Activated naive CD8-positive, alpha-beta T cell treated with anti-CD3 and anti-CD28 coated beads, Interleukin-2, amount 50 U/mL, for 16 hours (primary cell): ENCODE data around the gene RFT1.

Experiments used
- DNase-seq: peaks from one replicate; pipeline ENCODE4 v3.0.0-alpha.2; 2020; ENCODE audit warnings: low read depth, low spot score

The RFT1 gene

GRCh38 chr3:53092216-53092615 lies 38.0 kb downstream of the RFT1 start:
- no peak for DNase-seq

DNA sequence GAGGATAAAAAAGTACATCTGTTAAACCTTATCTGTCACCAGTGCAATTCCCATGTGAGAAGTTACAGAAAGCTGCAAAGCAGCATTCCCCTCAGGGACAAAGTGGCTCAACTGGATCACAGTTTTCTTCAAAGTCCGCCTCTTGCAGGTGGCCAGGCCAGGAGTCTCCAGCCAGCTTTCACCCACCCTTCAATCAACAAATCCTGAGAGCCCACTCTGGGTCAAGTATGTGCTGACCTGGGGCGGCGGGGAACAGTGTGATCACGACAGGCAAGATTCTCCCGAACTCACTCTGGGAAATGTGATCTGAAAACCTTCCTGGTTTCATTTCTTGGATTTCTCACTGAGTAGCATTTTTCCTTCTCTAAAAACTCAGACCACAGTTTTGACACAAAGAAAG lies 39.2 kb downstream of the RFT1 start:
- no peak for DNase-seq

- DNase-seq: no peak
These were observed 40.7 kb downstream of the RFT1 start for GRCh38 chr3:53089511-53089910.

DNA sequence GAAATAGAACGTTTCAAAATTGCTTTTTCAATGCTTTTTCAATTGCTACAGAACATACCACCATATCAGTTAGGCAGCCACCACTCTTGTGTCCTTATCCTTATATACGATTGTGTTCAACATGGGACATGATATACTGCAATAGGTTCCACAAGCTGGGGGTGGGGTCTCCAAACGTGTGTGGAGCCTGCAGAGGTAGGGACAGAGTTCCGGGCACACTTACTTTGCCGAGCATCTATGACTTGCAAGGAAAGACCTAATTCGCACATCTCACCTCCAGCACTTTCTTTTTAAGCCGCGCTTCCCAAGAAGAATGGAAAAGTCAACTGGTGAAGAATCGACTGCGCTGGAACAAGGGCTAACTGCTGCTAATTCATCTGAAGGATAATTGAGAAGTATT lies 44.8 kb downstream of the RFT1 start:
- no peak for DNase-seq

DNA sequence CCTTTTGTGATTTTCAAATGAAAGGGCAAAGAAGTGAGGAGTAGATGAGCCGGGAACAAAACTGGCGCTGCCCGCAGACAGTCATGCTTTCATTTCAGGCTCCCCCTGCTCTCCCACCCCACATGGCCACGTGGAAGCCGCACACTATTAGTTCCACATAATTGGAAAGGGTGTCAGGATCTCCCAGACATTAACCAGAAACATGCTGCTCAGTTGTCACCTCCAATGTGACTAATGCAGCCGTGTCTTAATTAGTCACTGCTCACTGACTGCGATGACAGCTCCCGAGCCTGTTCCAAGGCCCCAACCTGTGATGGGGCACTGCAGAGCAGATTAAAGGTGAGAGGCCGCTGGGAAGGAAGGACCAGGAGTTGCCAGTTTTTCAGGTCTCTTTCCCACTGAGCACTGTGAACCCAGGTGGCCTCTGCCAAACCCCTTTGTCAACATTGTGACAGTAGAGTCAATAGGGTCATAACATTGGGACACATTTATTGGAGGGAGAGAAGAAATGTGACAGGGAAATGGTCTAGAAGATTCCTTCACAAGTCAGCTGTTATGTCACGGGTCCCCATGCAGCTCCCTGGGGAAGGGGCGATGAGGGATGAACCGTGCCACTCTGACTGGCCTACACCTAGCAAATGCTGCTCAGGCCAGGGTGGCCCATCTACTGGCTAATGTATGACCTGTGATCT lies 45.8 kb downstream of the RFT1 start:
- no peak for DNase-seq

DNA sequence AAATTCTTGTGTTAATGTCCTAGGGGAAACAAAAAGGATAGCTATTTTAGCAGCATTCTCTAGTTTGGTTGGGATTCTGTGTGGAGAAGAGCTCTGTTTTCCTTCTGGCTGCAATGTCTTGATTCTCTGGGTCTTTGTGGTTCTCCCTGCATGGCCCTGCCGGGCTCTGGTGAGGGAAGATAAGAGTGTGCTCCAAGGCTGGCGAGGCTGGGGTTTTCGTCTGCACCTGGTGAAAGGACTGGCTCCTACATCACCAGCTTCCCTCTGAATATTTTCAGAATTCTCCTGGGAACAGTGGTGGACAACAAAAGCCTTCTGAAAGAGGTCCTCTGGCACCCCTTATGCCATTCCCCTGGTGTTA lies 46.3 kb downstream of the RFT1 start:
- no peak for DNase-seq

GRCh38 chr3:53083521-53083920 lies 46.7 kb downstream of the RFT1 start:
- DNase-seq: no peak

GRCh38 chr3:53082736-53083135 lies 47.5 kb downstream of the RFT1 start:
- no peak for DNase-seq

DNA sequence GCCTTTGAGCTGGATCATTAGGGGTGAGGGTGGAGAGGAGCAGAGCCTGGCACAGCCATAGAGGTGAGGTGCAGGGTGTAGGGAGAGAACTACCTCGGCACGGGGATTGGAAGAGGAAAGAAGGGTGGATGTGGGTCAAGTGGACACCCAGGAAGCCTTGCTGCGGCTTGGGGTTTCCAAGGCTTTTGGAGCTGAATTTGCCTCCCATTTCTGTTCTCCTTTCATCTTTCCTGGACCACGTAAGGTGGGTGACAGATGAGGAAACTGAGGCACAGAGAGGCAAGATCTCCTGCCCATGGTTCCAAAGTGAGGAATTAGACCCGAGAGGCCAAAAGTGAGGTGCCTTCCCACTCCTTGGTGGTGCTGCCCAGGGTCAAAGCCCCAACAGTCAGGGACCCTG lies 48.9 kb downstream of the RFT1 start:
- no peak for DNase-seq

GRCh38 chr3:53080612-53081205 lies 49.5 kb downstream of the RFT1 start:
- DNase-seq: no peak

DNA sequence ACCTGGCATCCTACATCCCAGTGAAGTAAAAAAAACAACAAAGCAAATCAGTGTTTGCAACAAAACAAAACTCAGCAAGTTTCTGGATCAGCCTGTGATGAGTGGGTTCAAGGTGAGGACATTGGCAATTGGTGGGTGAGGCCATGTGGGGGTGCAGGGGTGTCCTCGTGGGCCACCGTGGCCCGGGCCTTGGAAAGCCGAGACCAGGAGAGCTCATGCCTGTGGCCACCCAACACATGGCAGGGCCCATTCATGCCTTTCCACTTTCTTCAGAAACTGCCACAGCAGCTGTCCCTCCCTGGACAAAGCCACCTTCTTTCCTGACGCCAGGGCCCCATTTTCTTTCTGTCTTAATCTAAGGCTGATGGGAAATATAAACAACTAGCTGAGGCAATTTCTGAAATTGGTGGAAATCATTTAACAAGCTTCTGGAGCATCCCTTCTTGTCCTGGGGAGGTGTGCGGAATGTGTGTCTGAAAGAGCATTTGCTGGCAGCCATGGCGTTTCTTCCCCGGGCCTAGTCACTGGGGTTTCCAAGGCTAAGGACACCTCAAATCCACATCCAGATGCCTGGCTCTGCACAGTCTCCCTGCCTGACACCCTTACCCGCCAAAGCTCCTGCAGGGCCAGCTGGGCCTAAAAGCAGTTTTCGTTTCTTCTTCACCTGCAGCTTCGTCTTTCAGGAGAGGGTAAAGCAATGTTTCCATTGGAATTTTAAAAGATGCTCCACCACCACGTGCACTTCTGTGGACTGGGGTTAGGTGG lies 50.3 kb downstream of the RFT1 start:
- DNase-seq: no peak

- no peak for DNase-seq
These were observed 51.1 kb downstream of the RFT1 start for GRCh38 chr3:53079147-53079546.

DNA sequence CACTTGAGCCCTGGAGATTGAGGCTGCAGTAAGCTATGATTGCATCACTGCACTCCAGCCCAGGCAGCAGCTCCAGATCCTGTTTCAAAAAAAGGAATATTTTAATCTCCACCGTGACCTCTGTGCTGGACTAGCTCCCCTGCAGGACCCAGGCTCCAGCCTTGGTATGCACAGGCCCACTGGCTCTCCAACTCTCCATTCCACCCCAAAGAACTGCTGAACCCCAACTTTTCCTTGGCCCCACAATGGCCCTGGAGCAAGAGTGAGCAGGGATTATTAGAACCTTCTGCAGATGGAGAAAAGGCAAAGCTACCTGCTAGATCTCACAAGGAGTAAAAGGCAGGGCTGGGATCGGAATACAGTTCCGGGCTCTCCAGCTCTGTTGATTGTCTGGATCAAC lies 51.6 kb downstream of the RFT1 start:
- DNase-seq: no peak

GRCh38 chr3:53077476-53078220 lies 52.6 kb downstream of the RFT1 start:
- no peak for DNase-seq

GRCh38 chr3:53075743-53076140 lies 54.5 kb downstream of the RFT1 start:
- no peak for DNase-seq

- no peak for DNase-seq
These were observed 55.2 kb downstream of the RFT1 start for GRCh38 chr3:53074761-53075742.

DNA sequence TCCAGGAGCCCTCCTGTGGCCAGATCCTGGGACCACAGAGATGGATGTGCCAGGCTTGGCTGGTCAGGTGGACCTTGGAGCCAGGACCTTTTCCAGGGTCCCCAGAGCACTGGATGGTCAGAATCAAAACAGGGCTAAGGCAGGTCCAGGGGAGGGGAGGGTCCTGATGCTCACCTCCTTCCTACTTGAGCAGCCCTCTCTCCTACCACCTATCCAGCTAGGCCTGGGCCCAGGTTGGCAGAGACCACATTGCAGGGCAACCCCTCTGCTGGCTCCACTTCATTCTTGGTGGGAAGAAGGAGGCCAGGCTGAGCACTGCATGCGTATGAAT lies 55.9 kb downstream of the RFT1 start:
- no peak for DNase-seq

DNA sequence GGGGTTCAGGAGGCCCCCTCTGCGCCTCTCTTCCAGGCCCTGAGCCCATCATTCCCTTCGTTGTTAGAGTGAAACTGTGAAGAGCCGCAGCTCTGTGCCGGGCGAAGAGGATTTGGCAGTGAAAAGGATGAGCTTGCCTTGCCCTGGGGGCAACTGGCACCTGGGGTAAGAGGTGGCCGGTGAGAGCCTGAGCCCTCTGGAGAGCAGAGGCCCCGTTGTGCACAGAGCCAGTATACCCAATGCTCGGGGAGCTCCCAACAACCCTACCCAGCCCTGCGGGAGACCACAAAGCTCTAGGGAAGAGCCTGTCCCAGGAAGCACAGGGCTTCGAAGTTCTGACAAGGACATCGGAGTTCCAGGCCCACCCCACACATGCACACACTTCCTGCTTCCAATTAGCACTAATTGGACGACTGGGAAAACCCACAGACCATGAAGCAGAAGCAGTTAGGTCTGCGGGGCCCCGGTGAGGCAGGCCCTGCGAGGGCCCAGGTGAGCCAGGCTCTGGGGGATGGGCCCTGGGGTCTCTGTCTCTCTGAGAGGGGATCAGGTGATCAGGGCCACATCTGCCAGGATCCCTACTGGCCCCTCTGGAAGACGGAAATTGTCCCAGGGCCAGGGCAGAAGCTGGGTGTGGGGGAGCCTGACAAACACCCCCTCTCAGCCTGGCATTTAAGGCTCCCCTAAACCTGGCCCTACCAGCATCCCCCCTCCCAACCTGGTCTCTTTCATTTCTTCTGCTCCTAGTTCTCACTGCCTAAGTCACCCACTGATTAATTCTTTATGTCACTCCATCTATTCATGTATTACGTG lies 56.5 kb downstream of the RFT1 start:
- DNase-seq: no peak

DNA sequence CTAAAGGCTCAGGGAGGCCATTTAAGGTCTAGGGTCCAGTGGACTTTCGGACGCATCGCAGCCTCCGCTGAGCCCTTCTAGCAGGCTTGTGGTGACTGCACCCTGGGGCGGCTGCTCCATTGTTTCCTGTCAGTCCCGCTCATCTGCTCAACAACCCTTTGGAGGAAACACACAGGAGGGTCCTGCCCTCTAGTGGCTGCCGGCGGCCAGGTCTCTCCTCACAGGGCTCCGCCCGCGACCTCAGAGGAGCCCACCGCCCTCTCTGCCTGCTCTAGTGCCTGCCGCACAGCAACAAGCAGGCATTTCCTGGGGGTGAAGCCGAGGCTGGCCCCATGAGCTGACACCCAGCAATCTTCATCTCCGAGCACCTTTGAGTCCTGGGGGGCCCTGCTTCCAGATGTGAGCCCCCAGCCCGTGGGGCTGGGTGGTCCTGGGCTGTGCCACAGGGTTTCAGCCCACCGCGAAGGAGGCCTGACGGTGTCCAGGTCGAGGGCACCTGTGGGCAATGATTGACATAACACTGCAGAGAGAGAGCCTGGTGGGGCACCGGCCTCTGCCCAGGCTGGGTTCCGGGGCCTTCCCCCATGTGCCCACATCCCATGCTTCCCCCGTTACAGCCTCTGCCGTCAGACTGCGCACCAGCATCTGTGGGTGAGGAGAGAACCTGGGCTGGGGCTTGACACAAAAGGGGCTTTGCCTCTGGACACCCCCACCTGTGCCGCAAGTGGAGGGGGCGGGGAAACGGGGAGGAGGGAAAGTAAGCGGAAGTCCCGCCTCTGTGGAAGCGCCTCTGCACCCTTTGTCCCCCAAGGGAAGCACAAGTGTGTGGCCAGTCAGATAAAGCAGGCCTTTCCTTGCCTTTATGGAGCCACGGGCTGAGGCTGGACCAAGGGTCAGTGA lies 57.3 kb downstream of the RFT1 start:
- DNase-seq: peak; percentile 71
